ENCODE data around the gene PPT2. TPM values are rescaled to one million over a fixed set of nuclear protein-coding genes. Genes with fewer than 3 reads are reported as not detected.

Gene PPT2
- total RNA-seq, 1 experiment from 2014 or later, result 30.0 TPM

DNA sequence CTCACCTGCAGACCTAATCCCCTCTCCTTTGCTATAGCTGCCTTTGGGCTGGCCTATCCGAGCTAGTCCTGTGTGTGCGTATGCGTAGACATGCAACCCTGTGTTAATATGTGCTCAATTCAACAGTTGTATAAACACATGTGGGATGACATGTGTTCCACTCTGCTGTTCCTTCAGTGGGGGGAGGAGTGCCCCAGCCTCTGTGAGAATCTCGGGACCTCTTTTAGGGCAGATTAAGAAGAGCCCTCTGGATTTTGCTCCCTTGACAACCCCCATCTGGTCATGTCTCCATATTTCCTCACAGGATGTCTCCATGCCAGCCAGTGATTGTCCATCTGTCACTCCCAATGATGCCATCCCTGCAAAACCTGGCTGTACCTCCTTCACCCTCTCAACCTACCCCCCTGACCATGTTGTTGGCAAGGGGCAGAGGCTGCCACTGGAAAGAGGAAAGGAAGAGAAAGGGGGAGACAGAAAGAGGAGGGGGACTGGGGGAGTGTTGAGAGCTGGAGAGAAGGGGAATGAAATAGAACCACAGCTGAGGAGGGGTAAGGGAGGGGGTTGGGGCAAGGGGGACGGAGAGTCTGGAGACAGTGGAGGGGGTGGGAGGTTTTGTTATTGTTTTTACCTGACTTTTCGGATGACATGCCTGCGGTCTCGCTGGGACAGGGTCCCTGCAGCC is 2.6 kb upstream of the PPT2 start:
- ChIA-PET POLR2A (interaction anchor here (0.8 to 1.0 kb wide), 3 partner anchors 44 to 288 kb away, joined by 3 to 6 read pairs (median 4); no protein-coding TSS in a partner anchor), CTCF (interaction anchor here (0.5 to 3.3 kb wide), 8 partner anchors 8 to 44 kb away, joined by 3 to 20 read pairs (median 4); partner anchors contain the start of genes FKBPL and PBX2)
- ATAC-seq (no peak), DNase-seq (ENCODE audit: low spot score) (no peak)
- H3K27ac Mint-ChIP-seq, result no peak overlapping the region
- no peaks in the 10 kb centered on the region for H3K9me3 Mint-ChIP-seq
- H3K4me1 Mint-ChIP-seq, result peaks cover 51% of the 10 kb centered on the region
- TF ChIP-seq, protein P1, sequence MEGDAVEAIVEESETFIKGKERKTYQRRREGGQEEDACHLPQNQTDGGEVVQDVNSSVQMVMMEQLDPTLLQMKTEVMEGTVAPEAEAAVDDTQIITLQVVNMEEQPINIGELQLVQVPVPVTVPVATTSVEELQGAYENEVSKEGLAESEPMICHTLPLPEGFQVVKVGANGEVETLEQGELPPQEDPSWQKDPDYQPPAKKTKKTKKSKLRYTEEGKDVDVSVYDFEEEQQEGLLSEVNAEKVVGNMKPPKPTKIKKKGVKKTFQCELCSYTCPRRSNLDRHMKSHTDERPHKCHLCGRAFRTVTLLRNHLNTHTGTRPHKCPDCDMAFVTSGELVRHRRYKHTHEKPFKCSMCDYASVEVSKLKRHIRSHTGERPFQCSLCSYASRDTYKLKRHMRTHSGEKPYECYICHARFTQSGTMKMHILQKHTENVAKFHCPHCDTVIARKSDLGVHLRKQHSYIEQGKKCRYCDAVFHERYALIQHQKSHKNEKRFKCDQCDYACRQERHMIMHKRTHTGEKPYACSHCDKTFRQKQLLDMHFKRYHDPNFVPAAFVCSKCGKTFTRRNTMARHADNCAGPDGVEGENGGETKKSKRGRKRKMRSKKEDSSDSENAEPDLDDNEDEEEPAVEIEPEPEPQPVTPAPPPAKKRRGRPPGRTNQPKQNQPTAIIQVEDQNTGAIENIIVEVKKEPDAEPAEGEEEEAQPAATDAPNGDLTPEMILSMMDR (IDR thresholded peaks at IDR 0.05), result no peak
- TF ChIP-seq TCF7 (CRISPR knock-in tag; IDR thresholded peaks at IDR 0.05; ENCODE audit: low read depth), result no peak
- TF ChIP-seq RELA (CRISPR knock-in tag; IDR thresholded peaks at IDR 0.05; ENCODE audit: borderline replicate concordance), result no peak
- TF ChIP-seq FOXJ3 (CRISPR knock-in tag; IDR thresholded peaks at IDR 0.05; ENCODE audit: borderline replicate concordance), result no peak
- TF ChIP-seq, protein P2, sequence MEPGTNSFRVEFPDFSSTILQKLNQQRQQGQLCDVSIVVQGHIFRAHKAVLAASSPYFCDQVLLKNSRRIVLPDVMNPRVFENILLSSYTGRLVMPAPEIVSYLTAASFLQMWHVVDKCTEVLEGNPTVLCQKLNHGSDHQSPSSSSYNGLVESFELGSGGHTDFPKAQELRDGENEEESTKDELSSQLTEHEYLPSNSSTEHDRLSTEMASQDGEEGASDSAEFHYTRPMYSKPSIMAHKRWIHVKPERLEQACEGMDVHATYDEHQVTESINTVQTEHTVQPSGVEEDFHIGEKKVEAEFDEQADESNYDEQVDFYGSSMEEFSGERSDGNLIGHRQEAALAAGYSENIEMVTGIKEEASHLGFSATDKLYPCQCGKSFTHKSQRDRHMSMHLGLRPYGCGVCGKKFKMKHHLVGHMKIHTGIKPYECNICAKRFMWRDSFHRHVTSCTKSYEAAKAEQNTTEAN (CRISPR knock-in tag; IDR thresholded peaks at IDR 0.05), result no peak
- no peak for TF ChIP-seq EMX1 (CRISPR knock-in tag; IDR thresholded peaks at IDR 0.05)
- TF ChIP-seq, protein P3, sequence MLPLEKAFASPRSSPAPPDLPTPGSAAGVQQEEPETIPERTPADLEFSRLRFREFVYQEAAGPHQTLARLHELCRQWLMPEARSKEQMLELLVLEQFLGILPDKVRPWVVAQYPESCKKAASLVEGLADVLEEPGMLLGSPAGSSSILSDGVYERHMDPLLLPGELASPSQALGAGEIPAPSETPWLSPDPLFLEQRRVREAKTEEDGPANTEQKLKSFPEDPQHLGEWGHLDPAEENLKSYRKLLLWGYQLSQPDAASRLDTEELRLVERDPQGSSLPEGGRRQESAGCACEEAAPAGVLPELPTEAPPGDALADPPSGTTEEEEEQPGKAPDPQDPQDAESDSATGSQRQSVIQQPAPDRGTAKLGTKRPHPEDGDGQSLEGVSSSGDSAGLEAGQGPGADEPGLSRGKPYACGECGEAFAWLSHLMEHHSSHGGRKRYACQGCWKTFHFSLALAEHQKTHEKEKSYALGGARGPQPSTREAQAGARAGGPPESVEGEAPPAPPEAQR (CRISPR knock-in tag; IDR thresholded peaks at IDR 0.05), result no peak
- TF ChIP-seq SP1 (CRISPR knock-in tag; conservative IDR thresholded peaks at IDR 0.05), result no peak
- TF ChIP-seq PRRX2 (CRISPR knock-in tag; IDR thresholded peaks at IDR 0.05), result no peak
- no peak for TF ChIP-seq JUN (CRISPR knock-in tag; IDR thresholded peaks at IDR 0.05)
- TF ChIP-seq IRF2 (CRISPR knock-in tag; IDR thresholded peaks at IDR 0.05; ENCODE audit: borderline replicate concordance, low read depth), result no peak
- TF ChIP-seq NFE2L1 (CRISPR knock-in tag; IDR thresholded peaks at IDR 0.05), result no peak
- no peak for TF ChIP-seq MAX (CRISPR knock-in tag; IDR thresholded peaks at IDR 0.05)
- peaks cover 11% of the 10 kb centered on the region; the same call in 1 of the 2 replicates for H3K36me3 Mint-ChIP-seq
- peak overlapping the region; percentile 71 for H3K4me3 Mint-ChIP-seq
- peaks cover 59% of the 10 kb centered on the region for H3K27me3 Mint-ChIP-seq (ENCODE audit: low read depth)

GRCh38 chr6:32151863-32152768 is 1.8 kb upstream of the PPT2 start, which contains the start of gene PRRT1:
Gene PRRT1, minus strand, starts transcription at chr6:32151939. Its CDS starts 112 bp downstream, at chr6:32151827.
- H3K36me3 Mint-ChIP-seq, result peaks cover 11% of the 10 kb centered on the region; the same call in 1 of the 2 replicates
- CTCF ChIA-PET, result interaction anchor here (0.5 to 3.3 kb wide), 9 partner anchors 13 to 44 kb away, joined by 3 to 20 read pairs (median 8); partner anchors contain the start of genes ATF6B, FKBPL and PBX2
- peaks cover 45% of the 10 kb centered on the region for H3K4me1 Mint-ChIP-seq
- H3K27me3 Mint-ChIP-seq (ENCODE audit: low read depth), result peaks cover 54% of the 10 kb centered on the region
- no peak within 1 kb of the TSS for H3K27ac Mint-ChIP-seq
- POLR2A ChIA-PET, result interaction anchor here (0.6 to 1.8 kb wide), 4 partner anchors 24 to 289 kb away, joined by 4 to 7 read pairs (median 5); partner anchors contain the start of gene ATF6B
- no peaks in the 10 kb centered on the region for H3K9me3 Mint-ChIP-seq
- peak within 1 kb of the TSS; percentile 100 for H3K4me3 Mint-ChIP-seq
- no peak for DNase-seq (ENCODE audit: low spot score)
- no peak for ATAC-seq
- TF ChIP-seq NFATC4 (CRISPR knock-in tag; IDR thresholded peaks at IDR 0.05) (no peak), NR3C1 (CRISPR knock-in tag; conservative IDR thresholded peaks at IDR 0.05; ENCODE audit: low read depth) (no peak), ATF1 (CRISPR knock-in tag; IDR thresholded peaks at IDR 0.05) (no peak), ZNF671 (CRISPR knock-in tag; IDR thresholded peaks at IDR 0.05) (no peak)
- TF ChIP-seq, protein P4, sequence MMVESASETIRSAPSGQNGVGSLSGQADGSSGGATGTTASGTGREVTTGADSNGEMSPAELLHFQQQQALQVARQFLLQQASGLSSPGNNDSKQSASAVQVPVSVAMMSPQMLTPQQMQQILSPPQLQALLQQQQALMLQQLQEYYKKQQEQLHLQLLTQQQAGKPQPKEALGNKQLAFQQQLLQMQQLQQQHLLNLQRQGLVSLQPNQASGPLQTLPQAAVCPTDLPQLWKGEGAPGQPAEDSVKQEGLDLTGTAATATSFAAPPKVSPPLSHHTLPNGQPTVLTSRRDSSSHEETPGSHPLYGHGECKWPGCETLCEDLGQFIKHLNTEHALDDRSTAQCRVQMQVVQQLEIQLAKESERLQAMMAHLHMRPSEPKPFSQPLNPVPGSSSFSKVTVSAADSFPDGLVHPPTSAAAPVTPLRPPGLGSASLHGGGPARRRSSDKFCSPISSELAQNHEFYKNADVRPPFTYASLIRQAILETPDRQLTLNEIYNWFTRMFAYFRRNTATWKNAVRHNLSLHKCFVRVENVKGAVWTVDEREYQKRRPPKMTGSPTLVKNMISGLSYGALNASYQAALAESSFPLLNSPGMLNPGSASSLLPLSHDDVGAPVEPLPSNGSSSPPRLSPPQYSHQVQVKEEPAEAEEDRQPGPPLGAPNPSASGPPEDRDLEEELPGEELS (CRISPR knock-in tag; IDR thresholded peaks at IDR 0.05), result no peak
- TF ChIP-seq, protein P5, sequence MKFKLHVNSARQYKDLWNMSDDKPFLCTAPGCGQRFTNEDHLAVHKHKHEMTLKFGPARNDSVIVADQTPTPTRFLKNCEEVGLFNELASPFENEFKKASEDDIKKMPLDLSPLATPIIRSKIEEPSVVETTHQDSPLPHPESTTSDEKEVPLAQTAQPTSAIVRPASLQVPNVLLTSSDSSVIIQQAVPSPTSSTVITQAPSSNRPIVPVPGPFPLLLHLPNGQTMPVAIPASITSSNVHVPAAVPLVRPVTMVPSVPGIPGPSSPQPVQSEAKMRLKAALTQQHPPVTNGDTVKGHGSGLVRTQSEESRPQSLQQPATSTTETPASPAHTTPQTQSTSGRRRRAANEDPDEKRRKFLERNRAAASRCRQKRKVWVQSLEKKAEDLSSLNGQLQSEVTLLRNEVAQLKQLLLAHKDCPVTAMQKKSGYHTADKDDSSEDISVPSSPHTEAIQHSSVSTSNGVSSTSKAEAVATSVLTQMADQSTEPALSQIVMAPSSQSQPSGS (CRISPR knock-in tag; IDR thresholded peaks at IDR 0.05; ENCODE audit: borderline replicate concordance, low read depth), result no peak
- TF ChIP-seq, protein P6, sequence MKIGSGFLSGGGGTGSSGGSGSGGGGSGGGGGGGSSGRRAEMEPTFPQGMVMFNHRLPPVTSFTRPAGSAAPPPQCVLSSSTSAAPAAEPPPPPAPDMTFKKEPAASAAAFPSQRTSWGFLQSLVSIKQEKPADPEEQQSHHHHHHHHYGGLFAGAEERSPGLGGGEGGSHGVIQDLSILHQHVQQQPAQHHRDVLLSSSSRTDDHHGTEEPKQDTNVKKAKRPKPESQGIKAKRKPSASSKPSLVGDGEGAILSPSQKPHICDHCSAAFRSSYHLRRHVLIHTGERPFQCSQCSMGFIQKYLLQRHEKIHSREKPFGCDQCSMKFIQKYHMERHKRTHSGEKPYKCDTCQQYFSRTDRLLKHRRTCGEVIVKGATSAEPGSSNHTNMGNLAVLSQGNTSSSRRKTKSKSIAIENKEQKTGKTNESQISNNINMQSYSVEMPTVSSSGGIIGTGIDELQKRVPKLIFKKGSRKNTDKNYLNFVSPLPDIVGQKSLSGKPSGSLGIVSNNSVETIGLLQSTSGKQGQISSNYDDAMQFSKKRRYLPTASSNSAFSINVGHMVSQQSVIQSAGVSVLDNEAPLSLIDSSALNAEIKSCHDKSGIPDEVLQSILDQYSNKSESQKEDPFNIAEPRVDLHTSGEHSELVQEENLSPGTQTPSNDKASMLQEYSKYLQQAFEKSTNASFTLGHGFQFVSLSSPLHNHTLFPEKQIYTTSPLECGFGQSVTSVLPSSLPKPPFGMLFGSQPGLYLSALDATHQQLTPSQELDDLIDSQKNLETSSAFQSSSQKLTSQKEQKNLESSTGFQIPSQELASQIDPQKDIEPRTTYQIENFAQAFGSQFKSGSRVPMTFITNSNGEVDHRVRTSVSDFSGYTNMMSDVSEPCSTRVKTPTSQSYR (CRISPR knock-in tag; IDR thresholded peaks at IDR 0.05), result no peak
- TF ChIP-seq, protein P7, sequence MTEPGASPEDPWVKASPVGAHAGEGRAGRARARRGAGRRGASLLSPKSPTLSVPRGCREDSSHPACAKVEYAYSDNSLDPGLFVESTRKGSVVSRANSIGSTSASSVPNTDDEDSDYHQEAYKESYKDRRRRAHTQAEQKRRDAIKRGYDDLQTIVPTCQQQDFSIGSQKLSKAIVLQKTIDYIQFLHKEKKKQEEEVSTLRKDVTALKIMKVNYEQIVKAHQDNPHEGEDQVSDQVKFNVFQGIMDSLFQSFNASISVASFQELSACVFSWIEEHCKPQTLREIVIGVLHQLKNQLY (CRISPR knock-in tag; IDR thresholded peaks at IDR 0.05), result no peak

All from WTC11 (cell line).